Femur (tissue), 1 donor: ENCODE measurements around the gene FRMD4A.
"Not testable (repeated sequence)": the region's sequence is repeated elsewhere in the genome, so short reads cannot be mapped to it uniquely, and the experiment has no call there.

Experiments used
- DNase-seq: peaks from one replicate; pipeline ENCODE4 v3.0.0-alpha.2; 2017

The FRMD4A gene

GRCh38 chr10:13773043-13773442, 557.7 kb downstream of the FRMD4A start:
- DNase-seq: no peak

GRCh38 chr10:13771992-13772391, 558.7 kb downstream of the FRMD4A start:
- no peak for DNase-seq

DNA sequence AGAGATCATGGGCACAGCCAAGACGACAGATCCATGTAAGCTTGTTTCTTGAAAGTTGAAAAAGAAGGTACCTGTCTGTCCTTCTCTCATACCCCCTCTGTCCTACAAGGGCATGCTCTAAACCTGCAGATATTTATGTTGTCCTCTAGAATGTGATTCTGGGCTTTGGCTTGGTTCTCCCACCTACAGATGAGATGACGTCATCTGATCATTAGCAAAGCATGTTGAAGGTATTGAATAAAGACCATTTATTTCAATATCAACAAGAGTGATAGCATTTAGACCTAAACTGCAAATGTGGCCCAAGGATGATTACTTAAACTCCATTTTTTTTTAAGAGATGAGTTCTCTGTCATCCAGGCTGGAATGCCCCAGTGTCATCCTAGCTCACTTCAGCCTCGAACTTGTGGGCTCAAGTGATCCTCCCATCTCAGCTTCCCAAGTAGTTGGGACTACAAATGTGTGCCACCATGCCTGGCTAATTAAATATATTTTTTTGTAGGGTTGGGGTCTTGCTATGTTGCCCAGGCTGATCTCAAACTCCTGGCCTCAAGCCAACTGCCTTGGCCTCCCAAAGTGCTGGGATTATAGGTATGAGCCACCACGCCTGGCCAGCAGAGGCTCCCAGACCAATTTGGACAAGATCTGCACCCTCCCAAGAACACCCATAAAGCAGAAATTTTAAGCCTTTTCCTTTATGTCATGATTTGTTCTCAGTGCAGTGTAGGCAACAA, 559.8 kb downstream of the FRMD4A start:
- no peak for DNase-seq

GRCh38 chr10:13769946-13770345, 560.8 kb downstream of the FRMD4A start:
- no peak for DNase-seq

GRCh38 chr10:13767676-13768178, 563.0 kb downstream of the FRMD4A start:
- no peak for DNase-seq

GRCh38 chr10:13767148-13767547, 563.6 kb downstream of the FRMD4A start:
- DNase-seq: not testable (repeated sequence)

DNA sequence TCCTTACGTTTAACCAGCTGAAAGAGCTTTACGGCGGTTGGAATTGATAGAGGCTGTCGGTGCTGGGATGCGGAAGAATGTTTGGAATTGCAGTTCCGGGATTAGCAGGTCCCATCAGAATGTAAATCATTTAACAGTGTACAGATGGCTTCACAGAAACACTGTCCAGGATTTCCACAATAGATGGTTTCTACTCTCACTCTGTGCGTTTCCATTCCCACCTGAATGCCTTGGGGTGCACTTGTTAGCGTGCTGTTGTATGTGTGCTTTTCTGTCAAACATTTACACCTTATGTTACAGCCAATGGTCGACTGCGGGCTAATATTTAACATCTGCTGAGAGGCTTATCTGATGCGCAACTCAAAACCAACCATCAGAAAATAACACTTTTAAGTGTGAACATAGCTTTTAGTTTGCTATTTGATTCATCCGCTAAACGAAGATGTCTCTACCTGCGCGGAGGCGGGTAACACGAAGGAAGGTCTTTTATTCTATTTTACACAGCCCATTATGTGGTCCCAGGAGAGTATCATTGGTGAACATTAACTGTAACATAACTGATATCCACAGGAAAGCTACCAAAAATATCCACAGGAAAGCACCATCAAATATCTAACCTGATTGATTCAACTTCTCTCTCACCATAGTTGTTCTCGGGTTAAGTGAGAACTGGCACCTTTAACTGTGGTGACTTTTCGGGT, 564.9 kb downstream of the FRMD4A start:
- DNase-seq: no peak

GRCh38 chr10:13761490-13762091, 569.1 kb downstream of the FRMD4A start:
- no peak for DNase-seq

DNA sequence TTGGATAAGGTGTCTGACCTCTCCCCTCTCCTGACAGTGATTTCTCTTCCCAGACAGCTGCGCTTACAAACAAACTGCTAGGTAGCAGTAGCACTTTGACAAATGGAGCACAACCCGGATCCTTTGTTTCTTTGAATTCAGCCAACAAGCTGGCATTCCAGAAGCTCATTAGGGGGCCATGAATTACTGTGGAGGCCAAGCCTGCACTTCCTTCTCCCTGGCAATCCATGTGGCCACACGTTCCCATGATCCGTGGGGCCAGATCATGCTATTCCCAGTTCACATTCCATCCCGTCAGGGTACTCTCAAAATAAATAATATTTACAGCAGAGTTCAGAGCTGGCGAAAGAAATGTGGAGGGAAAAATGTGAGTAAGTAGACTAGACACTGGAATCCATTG, 571.6 kb downstream of the FRMD4A start:
- DNase-seq: no peak

DNA sequence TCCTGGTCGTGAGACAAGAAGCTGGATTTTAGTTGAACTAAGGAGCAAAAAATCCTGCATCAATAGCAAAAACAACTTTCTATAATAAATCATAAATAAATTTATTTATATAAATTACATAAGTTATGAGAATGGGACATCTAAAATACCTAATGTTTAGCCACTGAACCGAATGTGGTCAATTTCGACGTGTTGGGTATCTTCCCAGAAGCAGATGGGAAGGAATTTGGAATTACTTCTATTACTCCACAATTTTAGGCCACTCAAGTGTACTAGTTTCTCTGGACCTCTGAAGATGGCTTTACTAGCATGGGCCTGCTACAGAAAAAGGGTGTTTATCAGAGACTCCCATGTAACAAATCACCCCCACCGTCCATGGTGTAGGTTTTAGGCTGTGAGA, 572.0 kb downstream of the FRMD4A start:
- no peak for DNase-seq

DNA sequence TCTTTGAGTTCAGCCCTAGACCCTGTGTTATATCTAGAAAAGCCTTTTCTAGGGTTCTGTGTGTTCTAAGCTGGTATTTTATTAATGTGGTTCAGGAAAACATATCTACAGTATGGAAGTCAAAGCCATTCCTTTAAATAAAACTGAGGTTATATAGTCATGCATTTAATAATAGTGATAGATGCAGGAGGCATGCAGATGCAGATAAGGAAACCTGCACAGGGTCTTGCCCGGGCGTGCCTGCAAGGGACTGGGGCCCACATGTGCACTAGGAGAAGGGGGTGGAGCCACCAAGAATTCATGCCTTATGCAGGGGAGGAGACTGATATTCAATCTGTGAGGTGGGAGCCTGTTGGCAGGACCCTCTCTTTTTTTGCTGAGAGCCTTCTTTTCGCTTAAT, 572.4 kb downstream of the FRMD4A start:
- no peak for DNase-seq

GRCh38 chr10:13754277-13754676, 576.4 kb downstream of the FRMD4A start:
- DNase-seq: no peak

DNA sequence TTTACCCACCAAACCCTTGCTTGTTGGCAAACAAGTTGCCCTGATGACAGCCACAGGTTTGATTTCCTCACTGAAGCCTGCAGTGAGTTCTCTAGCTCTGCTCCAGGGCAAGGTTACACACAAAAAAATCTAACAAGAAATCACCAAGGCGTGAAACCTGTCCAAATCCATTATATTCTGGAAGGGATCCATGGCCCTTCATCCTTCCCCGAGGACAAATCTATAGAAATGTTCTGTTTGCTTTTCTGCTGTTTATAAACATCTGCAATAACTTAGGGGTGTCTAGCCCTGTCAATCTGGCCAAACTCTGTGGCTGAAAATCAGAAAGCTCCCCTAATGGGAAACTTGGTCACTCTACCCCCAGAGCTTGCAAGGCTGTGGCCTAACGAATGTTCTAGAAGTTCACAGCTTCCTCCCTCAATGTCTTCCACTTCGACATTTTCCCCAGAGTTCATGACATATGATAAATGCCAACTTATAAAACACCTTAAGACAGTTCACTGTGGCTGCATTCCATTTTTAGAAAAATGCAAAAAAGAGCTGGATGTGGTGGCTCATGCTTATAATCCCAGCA, 579.4 kb downstream of the FRMD4A start:
- no peak for DNase-seq

- DNase-seq: no peak
Measured at GRCh38 chr10:13750299-13751190, 580.2 kb downstream of the FRMD4A start.

- no peak for DNase-seq
Measured at GRCh38 chr10:13745271-13745670, 585.5 kb downstream of the FRMD4A start.

DNA sequence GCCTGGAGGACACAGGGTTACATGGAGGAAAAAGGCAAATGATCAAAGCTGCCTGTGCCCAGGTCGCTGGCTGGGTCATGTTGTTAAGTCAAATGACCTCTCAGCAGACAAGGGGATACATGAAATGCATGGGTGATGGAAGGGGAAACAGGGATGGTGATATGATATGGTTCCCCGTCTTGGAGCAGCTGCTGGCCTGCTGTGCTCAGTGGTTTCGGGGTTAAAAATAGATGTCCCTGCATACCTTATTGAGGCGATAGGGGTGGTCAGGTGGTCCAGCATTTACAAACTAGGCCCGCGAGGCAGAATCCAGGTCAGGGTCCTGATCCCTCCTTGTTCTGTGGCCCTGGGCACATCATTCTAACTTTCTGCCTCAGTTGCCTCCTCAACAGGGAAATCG, 586.8 kb downstream of the FRMD4A start:
- DNase-seq: no peak

GRCh38 chr10:13743101-13743693, 587.5 kb downstream of the FRMD4A start:
- peak; percentile 59 for DNase-seq

DNA sequence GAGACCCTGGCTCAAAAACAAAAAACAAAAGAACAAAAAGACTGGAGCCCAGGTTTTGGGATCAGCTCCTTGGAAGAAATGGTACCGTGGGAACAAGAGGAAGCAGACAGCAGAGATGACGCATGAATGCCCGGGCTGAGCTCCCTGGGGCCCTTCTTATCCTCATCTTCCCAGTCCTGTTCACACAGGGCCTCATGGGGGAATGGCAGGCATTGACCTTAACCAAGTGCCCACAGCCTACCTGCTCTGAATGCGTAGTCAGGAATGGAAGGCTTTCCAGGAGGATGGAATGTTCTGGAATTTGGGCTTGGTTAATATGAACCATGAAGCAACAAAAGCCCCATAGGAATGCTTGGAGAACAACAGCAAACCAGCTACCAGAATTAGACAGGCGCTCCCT, 589.3 kb downstream of the FRMD4A start:
- no peak for DNase-seq

GRCh38 chr10:13740461-13740860, 590.3 kb downstream of the FRMD4A start:
- no peak for DNase-seq

DNA sequence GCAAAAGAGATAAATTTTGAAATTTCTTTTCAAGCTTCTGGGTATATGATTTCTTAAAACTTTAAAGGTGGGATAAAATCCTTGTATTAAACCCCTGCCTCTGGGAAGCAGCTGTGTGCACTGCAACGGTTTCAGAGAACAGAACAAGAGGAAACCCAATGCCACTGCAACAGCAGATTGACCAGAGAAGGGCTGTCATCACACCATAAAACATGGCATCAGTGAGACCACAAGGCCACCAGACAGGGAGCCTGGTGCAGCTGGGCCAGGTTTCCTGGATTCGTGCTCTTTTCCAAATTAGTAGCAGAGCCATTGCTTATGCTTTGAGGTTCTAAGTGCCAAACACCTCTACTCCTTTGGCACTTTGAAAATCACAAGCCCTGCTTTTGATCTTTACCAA, 591.5 kb downstream of the FRMD4A start:
- peak; percentile 50 for DNase-seq

DNA sequence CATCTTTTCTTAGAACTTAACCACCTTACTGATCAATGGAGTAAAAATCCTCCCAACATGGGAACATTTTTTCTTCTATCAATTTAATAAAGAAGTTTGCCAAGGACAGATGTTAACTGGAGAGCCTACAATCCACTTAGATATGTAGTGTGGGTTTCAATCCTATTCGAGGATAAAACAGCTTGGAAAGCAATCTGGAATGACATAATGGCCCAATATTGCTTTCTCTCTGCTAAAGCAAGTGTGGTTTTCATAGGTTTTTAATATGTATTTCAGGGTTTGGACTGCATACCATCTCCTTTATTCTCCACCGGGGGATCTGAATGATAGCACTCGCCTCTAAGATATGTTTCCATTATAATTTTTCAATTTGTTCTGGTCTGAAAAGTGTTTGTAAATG, 594.2 kb downstream of the FRMD4A start:
- no peak for DNase-seq

- no peak for DNase-seq
Measured at GRCh38 chr10:13734151-13734550, 596.6 kb downstream of the FRMD4A start.
